Fibroblast of lung (primary cell): ENCODE results near the gene CLEC17A.

Experiments used
- CTCF ChIP-seq, 2 donors: IDR thresholded peaks in 1 of 2; conservative IDR thresholded peaks in 1 of 2; 1 replicate in 1 of 2; 2 replicates in 1 of 2; pipeline ENCODE4 v1.5.1; 2011 to 2012; ENCODE audit warnings: low read length in 2 of 2, control low read depth in 1 of 2, inconsistent platforms in 1 of 2, low read depth in 1 of 2, mild to moderate bottlenecking in 1 of 2
- EZH2 ChIP-seq: IDR thresholded peaks from 2 replicates; pipeline ENCODE4 v1.5.1; 2012; ENCODE audit warnings: low read length, control low read depth, mild to moderate bottlenecking; ENCODE audit errors: missing control alignments

- no peak for TF ChIP-seq CTCF (conservative IDR thresholded peaks at IDR 0.05 in 1 of 2, IDR thresholded peaks at IDR 0.05 in 1 of 2; ENCODE audit: low read depth in 1 of 2, low read length in 2 of 2)
- TF ChIP-seq EZH2: no peak
These were observed 72.1 kb downstream of the CLEC17A start for GRCh38 chr19:14654786-14655560.
